Upper lobe of left lung (tissue), 6 donors: ENCODE measurements around the gene CDKAL1. TPM values are rescaled to one million over a fixed set of nuclear protein-coding genes. Genes with fewer than 3 reads are reported as not detected.

Source experiments
- ATAC-seq, 2 donors: fragments of 200-7000 bp; cut with Tn5 transposase; one replicate each; pipeline ENCODE4 v1.9.1; 2022; ENCODE audit warnings: mild to moderate bottlenecking in 2 of 2, moderate library complexity in 2 of 2; ENCODE audit not compliant: low FRiP score in 2 of 2
- DNase-seq, 2 donors: peaks; one replicate each; pipeline ENCODE4 v3.0.0-alpha.2; 2019 to 2020
- H3K27ac ChIP-seq, 4 donors: fragments of 200-600 bp; sonication (generic); one replicate each; pipeline ENCODE4 v1.5.1; 2016 to 2019
- H3K27me3 ChIP-seq, 4 donors: fragments of 200-600 bp; sonication (generic); one replicate each; pipeline ENCODE4 v1.5.1; 2017 to 2019
- H3K36me3 ChIP-seq, 4 donors: fragments of 200-600 bp; sonication (generic); one replicate each; pipeline ENCODE4 v1.5.1; 2016 to 2019
- H3K4me1 ChIP-seq, 4 donors: fragments of 200-600 bp; sonication (generic); one replicate each; pipeline ENCODE4 v1.5.1; 2018 to 2019
- H3K4me3 ChIP-seq, 4 donors: fragments of 200-600 bp; sonication (generic); one replicate each; pipeline ENCODE4 v1.5.1; 2017 to 2019; ENCODE audit warnings: mild to moderate bottlenecking in 2 of 4, moderate library complexity in 1 of 4
- H3K9me3 ChIP-seq, 4 donors: fragments of 200-600 bp; sonication (generic); one replicate each; pipeline ENCODE4 v1.5.1; 2018 to 2019
- EP300 ChIP-seq, 4 donors: sonication (generic); formaldehyde crosslinking; IDR thresholded peaks; one replicate each; pipeline ENCODE4 v1.5.1; 2017; ENCODE audit warnings: antibody characterized with exemption in 4 of 4, control low read depth in 2 of 4
- POLR2A ChIP-seq, 4 donors: fragments of 450-650 bp; IDR thresholded peaks; one replicate each; pipeline ENCODE4 v1.5.1; 2016 to 2017; ENCODE audit warnings: antibody characterized with exemption in 4 of 4, mild to moderate bottlenecking in 2 of 4
- POLR2AphosphoS5 ChIP-seq, 2 donors: sonication (generic); formaldehyde crosslinking; IDR thresholded peaks; one replicate each; pipeline ENCODE4 v1.5.1; 2017; ENCODE audit warnings: antibody characterized with exemption in 2 of 2
- WGBS, 2 donors: methylation state at CpG; one replicate each; pipeline ENCODE4 v1.1.5; 2017 to 2018; 5-methylcytosine and 5-hydroxymethylcytosine counted together
- total RNA-seq, 6 donors: library from RNA; depleted of rRNA in 4 of 6; stranded (reverse); fragments of >200 nt in 4 of 6; gene quantifications; one replicate each; pipeline versions ENCODE4 v1.1.0 to v1.2.1, GENCODE V29; 2016 to 2021
- TF ChIP-seq, protein P1 (sequence below), 6 experiments: fragments of 450-650 bp in 4 of 6; fragments of 200-600 bp in 2 of 6; sonication (generic) in 2 of 6; IDR thresholded peaks; one replicate each; pipeline ENCODE4 v1.5.1; 2016 to 2019; ENCODE audit warnings: antibody characterized with exemption in 6 of 6
- donor health status: DM: no; HTN: no; CAD: no; lungs with moderate emphysema.
- donor health status: DM: no; HTN: yes; CAD: no; lungs with severe emphysema.

Gene CDKAL1
- total RNA-seq, 6 donors from 2014 or later: 9.4 to 22.6 (median 13.8) TPM

DNA sequence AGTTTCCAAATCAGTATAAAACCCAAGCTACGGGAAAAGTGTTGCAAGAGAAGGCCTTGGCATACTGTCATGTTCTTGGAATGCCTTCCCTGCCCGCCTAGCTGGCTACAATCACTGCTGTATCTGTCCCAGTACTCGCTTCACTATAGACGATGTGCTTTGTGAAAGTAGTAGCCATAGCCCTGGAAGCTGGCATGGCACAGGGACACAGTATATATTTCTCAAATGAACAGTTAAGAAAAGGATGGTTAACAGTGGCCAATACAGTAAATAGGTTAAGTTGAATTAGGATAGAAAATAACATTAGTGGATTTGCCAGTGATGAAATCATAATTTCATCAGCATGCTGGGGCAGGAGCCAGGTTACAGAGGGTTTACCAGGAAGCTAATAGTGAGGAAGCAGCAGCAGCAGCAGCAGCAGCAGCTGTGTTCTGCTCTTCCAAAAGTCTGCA lies 499.3 kb downstream of the CDKAL1 start:
- ATAC-seq (peak in 1 of 2 donors; percentile 86), DNase-seq (no peak)
- TF ChIP-seq POLR2AphosphoS5 (IDR thresholded peaks at IDR 0.05) (no peak), EP300 (IDR thresholded peaks at IDR 0.05) (no peak), POLR2A (IDR thresholded peaks at IDR 0.05) (no peak)
- H3K4me3 ChIP-seq: no peak overlapping the region
- H3K36me3 ChIP-seq: no peaks in the 10 kb centered on the region
- no peaks in the 10 kb centered on the region for H3K27me3 ChIP-seq
- H3K9me3 ChIP-seq: no peaks in the 10 kb centered on the region
- 74 to 76% methylated on average over 4 of the region's 4 CpGs for WGBS, 2 donors
- no peaks in the 10 kb centered on the region for H3K4me1 ChIP-seq
- peak overlapping the region in 1 of 4 donors; percentile 30 for H3K27ac ChIP-seq

GRCh38 chr6:21034345-21034744 lies 500.1 kb downstream of the CDKAL1 start:
- Histone ChIP-seq H3K9me3 (no peaks in the 10 kb centered on the region), H3K27ac (peak overlapping the region in 1 of 4 donors; percentile 16), H3K36me3 (no peaks in the 10 kb centered on the region), H3K27me3 (no peaks in the 10 kb centered on the region), H3K4me3 (no peak overlapping the region), H3K4me1 (no peaks in the 10 kb centered on the region)
- TF ChIP-seq, protein P1, sequence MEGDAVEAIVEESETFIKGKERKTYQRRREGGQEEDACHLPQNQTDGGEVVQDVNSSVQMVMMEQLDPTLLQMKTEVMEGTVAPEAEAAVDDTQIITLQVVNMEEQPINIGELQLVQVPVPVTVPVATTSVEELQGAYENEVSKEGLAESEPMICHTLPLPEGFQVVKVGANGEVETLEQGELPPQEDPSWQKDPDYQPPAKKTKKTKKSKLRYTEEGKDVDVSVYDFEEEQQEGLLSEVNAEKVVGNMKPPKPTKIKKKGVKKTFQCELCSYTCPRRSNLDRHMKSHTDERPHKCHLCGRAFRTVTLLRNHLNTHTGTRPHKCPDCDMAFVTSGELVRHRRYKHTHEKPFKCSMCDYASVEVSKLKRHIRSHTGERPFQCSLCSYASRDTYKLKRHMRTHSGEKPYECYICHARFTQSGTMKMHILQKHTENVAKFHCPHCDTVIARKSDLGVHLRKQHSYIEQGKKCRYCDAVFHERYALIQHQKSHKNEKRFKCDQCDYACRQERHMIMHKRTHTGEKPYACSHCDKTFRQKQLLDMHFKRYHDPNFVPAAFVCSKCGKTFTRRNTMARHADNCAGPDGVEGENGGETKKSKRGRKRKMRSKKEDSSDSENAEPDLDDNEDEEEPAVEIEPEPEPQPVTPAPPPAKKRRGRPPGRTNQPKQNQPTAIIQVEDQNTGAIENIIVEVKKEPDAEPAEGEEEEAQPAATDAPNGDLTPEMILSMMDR (IDR thresholded peaks at IDR 0.05): no peak
- TF ChIP-seq POLR2A (IDR thresholded peaks at IDR 0.05) (no peak), EP300 (IDR thresholded peaks at IDR 0.05) (no peak), POLR2AphosphoS5 (IDR thresholded peaks at IDR 0.05) (no peak)
- 86 to 91% methylated on average over 3 of the region's 3 CpGs for WGBS, 2 donors
- DNase-seq (no peak), ATAC-seq (no peak)

GRCh38 chr6:21037453-21037852 lies 503.2 kb downstream of the CDKAL1 start:
- no peak overlapping the region for H3K27ac ChIP-seq
- DNase-seq: no peak
- H3K4me1 ChIP-seq: no peaks in the 10 kb centered on the region
- no peaks in the 10 kb centered on the region for H3K9me3 ChIP-seq
- 92 to 98% methylated on average over 1 of the region's 1 CpG for WGBS, 2 donors
- H3K4me3 ChIP-seq: no peak overlapping the region
- ATAC-seq: no peak
- H3K36me3 ChIP-seq: no peaks in the 10 kb centered on the region
- no peak for TF ChIP-seq EP300 (IDR thresholded peaks at IDR 0.05)
- no peak for TF ChIP-seq POLR2AphosphoS5 (IDR thresholded peaks at IDR 0.05)
- TF ChIP-seq, protein P1 (IDR thresholded peaks at IDR 0.05): no peak
- no peak for TF ChIP-seq POLR2A (IDR thresholded peaks at IDR 0.05)
- no peaks in the 10 kb centered on the region for H3K27me3 ChIP-seq

- Histone ChIP-seq H3K4me3 (no peak overlapping the region), H3K27ac (no peak overlapping the region), H3K36me3 (no peaks in the 10 kb centered on the region), H3K4me1 (no peaks in the 10 kb centered on the region), H3K9me3 (no peaks in the 10 kb centered on the region), H3K27me3 (no peaks in the 10 kb centered on the region)
- TF ChIP-seq POLR2A (IDR thresholded peaks at IDR 0.05): no peak
- TF ChIP-seq, protein P1 (IDR thresholded peaks at IDR 0.05): no peak
- no peak for TF ChIP-seq POLR2AphosphoS5 (IDR thresholded peaks at IDR 0.05)
- TF ChIP-seq EP300 (IDR thresholded peaks at IDR 0.05): no peak
- DNase-seq (no peak), ATAC-seq (no peak)
- 92 to 97% methylated on average over 7 of the region's 7 CpGs for WGBS, 2 donors
Measured at GRCh38 chr6:21039926-21040325, 505.7 kb downstream of the CDKAL1 start.

DNA sequence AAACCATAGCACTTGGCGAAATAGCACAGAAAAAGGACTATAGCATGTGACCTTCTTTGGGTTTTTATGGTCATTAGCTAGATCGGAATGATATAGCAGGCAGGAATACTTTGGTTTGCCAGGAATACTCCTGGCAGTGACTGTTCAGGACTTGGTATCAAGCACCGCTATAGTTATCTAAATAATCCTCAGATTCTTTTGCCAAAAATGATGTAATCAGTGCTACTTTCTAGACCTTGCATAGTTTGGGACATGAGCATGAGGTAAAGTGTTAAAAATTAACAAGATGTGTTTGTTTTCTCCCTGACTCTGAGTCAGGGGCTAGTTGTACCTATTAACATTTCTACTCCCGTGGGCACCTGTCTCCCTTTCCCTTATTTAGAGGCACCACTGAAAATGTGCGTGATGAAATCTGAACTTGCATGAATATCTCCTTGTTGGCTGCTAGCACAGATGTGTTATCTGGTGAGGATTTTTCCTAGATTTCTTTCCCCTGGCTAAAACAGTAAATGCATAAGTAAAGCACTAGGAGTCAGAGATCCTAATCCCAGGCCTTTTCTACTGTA lies 511.0 kb downstream of the CDKAL1 start:
- H3K27me3 ChIP-seq: no peaks in the 10 kb centered on the region
- H3K9me3 ChIP-seq: no peaks in the 10 kb centered on the region
- no peak overlapping the region for H3K27ac ChIP-seq
- H3K4me3 ChIP-seq: no peak overlapping the region
- DNase-seq: no peak
- TF ChIP-seq POLR2AphosphoS5 (IDR thresholded peaks at IDR 0.05) (no peak), EP300 (IDR thresholded peaks at IDR 0.05) (no peak), POLR2A (IDR thresholded peaks at IDR 0.05) (no peak)
- TF ChIP-seq, protein P1 (IDR thresholded peaks at IDR 0.05): no peak
- no peaks in the 10 kb centered on the region for H3K4me1 ChIP-seq
- no peaks in the 10 kb centered on the region for H3K36me3 ChIP-seq
- 90 to 91% methylated on average over 5 of the region's 5 CpGs for WGBS, 2 donors
- ATAC-seq: peak in 1 of 2 donors; percentile 36
